ENCODE measurements around the gene EIF2B2. TPM values are rescaled to one million over a fixed set of nuclear protein-coding genes. Genes with fewer than 3 reads are reported as not detected.

The EIF2B2 gene
- total RNA-seq (2014; rRNA removed; shearing (Covaris generic); ENCODE audit: low replicate concordance) = 96.4 and 109 TPM in 2 replicates

GRCh38 chr14:75002392-75003249, at the start of gene EIF2B2:
TSS of gene EIF2B2 (plus strand) at chr14:75002921. CDS start at chr14:75002991, 70 bp downstream.
- peak; percentile 96 for DNase-seq (ENCODE audit: low read depth)
- in situ Hi-C loops (cut with HindIII; ENCODE audit: low pct_unique_long_range_greater_than_20kb, low sequenced_read_pairs) = no loop called here

DNA sequence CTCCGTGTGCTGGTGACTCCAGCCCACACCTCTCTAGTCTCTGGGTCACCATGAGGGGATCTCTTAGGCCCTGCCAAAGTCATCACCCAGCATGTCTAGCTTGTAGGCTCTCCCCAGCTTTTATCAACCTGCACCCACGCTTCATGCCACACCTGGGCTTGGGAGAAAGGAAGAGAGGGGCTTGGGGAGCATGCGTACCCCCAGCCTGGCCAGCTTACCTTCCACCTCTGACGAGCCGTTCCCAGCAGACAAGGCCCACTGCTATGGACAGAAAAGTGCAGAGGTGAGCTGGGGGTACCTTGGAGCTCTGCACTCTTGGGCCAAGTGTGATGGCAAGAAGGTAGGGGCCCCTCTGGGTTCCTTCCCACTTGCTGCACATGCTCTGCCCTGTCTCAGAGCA, 49.0 kb upstream of the EIF2B2 start:
- DNase-seq (ENCODE audit: low read depth) = no peak
- in situ Hi-C loops (cut with HindIII; ENCODE audit: low pct_unique_long_range_greater_than_20kb, low sequenced_read_pairs) = no loop called here

DNA sequence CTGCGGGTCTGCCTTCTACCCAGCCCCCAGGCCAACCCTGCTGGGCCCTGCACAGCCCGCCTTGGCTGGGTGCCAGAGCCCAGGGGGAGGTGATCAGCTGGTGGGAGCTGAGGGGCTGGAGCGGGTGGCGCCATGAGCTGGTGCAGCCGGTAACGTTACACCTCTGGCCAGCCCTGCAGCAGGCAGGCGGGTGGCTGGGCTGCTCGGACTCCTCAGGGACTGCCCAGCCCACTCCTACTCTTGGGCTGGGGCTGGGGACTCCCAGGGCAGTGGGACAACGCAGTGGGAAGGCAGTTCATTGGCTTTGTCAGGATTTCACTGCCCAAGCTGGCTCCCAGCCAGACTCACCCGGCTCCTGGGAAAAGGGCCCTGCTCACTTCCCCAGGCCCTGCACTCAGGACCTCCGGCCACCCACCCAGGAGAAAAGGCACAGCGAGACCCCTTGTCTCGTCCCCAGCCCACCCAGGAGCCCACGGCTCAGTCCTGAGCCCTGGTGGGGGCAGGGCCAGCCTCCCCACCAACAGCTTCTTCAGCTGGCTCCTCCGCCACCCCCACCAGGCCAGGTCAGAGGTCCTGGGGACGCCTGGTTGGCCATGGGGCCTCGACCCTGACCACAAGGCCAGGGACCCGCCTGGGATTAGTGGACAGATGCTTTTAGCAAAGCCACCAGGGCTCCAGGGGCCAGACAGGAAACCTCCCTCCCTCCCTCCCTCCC, 48.3 kb upstream of the EIF2B2 start:
- in situ Hi-C loops (cut with HindIII; ENCODE audit: low pct_unique_long_range_greater_than_20kb, low sequenced_read_pairs) = no loop called here
- DNase-seq (ENCODE audit: low read depth) = no peak

- DNase-seq (ENCODE audit: low read depth) = no peak
- in situ Hi-C loops (cut with HindIII; ENCODE audit: low pct_unique_long_range_greater_than_20kb, low sequenced_read_pairs) = no loop called here
These were observed 47.8 kb upstream of the EIF2B2 start for GRCh38 chr14:74954947-74955228.

DNA sequence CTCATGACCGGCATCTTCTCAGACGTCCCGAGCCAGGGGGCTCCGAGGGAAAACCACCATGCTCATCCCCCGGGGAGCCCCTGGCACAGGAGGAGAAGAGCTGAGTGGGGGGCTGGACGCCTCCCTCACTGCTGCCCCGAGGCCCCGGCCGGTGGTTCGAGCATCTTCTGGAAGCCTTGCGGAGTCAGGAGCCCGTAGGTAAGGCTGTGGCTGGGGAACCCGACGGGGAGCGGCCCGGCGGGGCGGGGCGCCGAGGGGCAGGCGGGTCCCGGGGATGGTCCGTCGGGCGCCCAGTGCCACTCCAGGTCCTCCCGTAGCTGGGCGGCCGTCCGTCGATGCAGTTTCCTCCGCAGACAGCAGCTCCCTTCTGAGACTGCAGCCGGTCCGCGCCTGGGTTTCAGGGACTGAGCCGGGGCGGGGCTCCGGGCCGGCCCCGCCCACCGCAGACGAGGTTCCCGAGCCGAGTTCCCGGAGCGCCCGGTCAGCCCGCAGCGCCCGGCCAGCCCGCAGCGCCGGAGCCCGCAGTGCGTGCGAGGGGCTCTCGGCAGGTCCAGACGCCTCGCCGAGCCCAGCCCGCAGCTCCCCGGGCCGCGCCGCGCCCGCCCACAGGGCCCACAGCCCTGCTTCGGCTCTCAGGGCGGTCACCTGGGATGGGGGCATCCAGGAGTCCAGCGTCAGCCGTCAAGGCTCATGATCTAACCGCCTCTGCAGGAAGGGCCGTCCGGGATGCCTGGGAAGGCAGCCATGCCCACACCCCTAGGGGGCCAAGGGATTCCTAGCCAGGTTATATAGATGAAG, 47.3 kb upstream of the EIF2B2 start, which contains the start of gene PGF:
Gene PGF, minus strand, starts transcription at position 369 of the 798 bp plus-strand sequence. Its CDS starts 355 bp downstream, at position 14.
- DNase-seq (ENCODE audit: low read depth) = peak; percentile 14
- in situ Hi-C loops (cut with HindIII; ENCODE audit: low pct_unique_long_range_greater_than_20kb, low sequenced_read_pairs) = no loop called here

- DNase-seq (ENCODE audit: low read depth) = no peak
- in situ Hi-C loops (cut with HindIII; ENCODE audit: low pct_unique_long_range_greater_than_20kb, low sequenced_read_pairs) = no loop called here
These were observed 46.8 kb upstream of the EIF2B2 start for GRCh38 chr14:74956027-74956279.

DNA sequence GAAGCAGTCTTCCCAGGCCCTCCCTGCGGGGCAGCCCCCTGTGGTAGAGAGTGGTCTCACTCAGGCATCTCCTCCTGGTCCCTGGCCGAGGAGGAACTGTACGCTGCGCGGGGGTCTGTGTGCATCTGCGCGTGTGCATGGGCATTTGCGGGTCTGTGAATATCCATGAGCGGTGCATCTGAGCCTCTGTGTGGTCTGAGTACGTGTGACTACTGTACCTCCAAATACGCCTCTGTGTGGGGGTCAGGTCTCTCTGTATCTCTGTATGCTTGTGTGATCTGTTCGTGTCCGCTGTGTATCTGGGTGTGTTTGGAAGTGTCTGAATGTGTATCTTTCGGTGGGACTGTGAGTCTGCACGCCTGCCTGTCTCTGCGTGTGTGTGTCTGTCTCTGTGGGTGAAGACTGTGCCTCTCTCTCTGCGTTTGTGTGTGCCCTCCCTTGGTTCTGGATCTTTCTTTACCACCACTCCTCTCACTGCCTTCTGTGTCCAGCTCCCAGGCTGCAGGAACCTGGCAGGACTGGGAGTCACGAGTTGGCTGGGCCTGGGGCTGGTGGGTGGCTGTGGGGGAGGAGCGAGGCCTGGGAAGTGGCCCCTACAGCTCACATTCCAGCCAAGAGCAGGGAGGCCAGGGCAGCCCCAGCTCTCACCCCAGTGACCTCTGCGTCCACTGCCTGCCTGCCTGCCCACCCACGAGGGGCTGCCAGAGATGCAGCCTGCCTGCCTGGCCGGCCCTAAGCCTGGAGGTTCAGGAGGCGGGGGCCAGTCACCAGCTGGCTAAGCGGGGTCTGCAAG, 46.2 kb upstream of the EIF2B2 start:
- no peak for DNase-seq (ENCODE audit: low read depth)
- in situ Hi-C loops (cut with HindIII; ENCODE audit: low pct_unique_long_range_greater_than_20kb, low sequenced_read_pairs) = no loop called here

- in situ Hi-C loops (cut with HindIII; ENCODE audit: low pct_unique_long_range_greater_than_20kb, low sequenced_read_pairs) = no loop called here
- no peak for DNase-seq (ENCODE audit: low read depth)
These were observed 43.0 kb upstream of the EIF2B2 start for GRCh38 chr14:74959596-74960180.

DNA sequence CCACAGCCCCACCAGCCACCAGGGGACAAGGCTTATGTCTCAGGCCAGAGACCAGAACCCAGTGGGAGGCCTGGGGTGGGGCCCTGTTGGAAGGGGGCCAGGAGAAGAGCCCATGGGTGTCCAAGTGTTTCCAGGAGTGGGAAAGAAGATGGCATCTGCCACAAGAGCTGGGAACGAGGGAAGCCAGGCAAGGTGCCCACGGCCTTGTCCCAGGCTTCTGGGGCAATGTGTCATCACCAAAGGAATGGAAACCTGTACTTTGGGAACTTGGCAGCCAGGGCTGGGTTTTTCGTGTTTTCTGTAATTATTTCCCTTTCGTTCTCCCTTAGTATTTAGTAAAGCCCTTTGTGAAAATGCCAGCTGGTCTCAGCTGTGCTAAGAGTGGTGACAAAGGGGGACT, 42.0 kb upstream of the EIF2B2 start:
- in situ Hi-C loops (cut with HindIII; ENCODE audit: low pct_unique_long_range_greater_than_20kb, low sequenced_read_pairs) = no loop called here
- no peak for DNase-seq (ENCODE audit: low read depth)

DNA sequence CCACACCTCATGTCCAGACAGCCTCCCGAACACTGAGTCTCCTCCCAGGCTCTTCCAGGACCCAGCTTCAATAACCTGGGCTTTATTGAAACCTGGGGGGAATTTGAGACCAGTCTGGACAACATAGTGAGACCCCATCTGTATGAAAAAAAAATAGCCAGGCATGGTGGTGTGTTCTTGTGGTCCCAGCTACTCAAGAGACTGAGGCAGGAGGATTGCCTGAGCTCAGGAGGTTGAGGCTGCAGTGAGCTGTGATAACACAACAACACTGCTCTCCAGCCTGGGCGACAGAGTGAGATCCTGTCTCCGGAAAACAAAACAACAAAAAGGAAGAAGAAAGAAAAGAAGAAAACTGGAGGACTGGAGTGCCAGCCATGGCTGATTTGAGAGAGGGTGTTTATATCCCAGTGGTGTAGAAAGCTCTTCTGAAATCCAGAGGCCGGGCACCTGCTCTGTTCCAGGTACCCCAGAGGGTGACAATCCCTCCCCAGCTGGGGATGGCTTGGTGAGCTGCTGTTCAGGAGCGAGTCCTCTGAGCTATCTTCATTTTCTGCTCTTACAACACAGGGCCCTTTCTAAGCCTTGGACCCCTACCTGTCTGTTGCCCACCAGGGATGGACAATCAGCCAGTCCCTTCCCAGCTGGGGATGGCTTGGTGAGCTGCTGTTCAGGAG, 41.3 kb upstream of the EIF2B2 start:
- in situ Hi-C loops (cut with HindIII; ENCODE audit: low pct_unique_long_range_greater_than_20kb, low sequenced_read_pairs) = no loop called here

GRCh38 chr14:74962046-74962445, 40.7 kb upstream of the EIF2B2 start:
- in situ Hi-C loops (cut with HindIII; ENCODE audit: low pct_unique_long_range_greater_than_20kb, low sequenced_read_pairs) = no loop called here
- no peak for DNase-seq (ENCODE audit: low read depth)

More for the DNA sequence above, 41.3 kb upstream of the EIF2B2 start:
- DNase-seq (ENCODE audit: low read depth) = no peak

GRCh38 chr14:74962493-74962892, 40.2 kb upstream of the EIF2B2 start:
- in situ Hi-C loops (cut with HindIII; ENCODE audit: low pct_unique_long_range_greater_than_20kb, low sequenced_read_pairs) = no loop called here
- no peak for DNase-seq (ENCODE audit: low read depth)

DNA sequence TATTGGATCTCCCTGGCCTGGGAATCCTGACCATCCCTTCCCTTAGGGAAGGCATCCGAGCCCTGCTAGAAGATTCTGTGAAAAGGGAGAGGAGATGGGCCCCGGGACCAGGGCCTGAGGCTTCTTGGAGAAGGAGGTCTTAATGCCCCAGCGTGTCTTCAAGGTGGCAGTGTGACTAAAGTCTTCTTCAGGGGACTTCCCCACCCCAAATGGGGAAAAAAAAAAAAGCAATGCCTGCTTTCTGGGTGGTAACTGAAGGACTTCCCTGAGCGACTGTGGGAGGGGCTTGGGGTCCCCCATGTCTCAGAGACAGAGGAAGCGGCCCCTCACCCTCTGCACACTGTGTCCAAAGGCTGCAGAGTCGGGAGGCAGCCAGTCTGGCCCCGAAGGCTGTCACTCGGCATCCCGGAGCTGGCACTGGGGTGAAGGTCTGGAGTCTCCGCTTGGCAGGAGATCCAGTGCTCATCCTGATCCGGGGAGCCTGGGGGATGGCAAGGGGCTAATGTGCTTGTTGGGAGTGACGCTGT, 39.5 kb upstream of the EIF2B2 start:
- DNase-seq (ENCODE audit: low read depth) = no peak
- in situ Hi-C loops (cut with HindIII; ENCODE audit: low pct_unique_long_range_greater_than_20kb, low sequenced_read_pairs) = no loop called here

- in situ Hi-C loops (cut with HindIII; ENCODE audit: low pct_unique_long_range_greater_than_20kb, low sequenced_read_pairs) = no loop called here
These were observed 38.9 kb upstream of the EIF2B2 start for GRCh38 chr14:74963705-74964271.

GRCh38 chr14:74964787-74965485, 37.8 kb upstream of the EIF2B2 start:
- no peak for DNase-seq (ENCODE audit: low read depth)
- in situ Hi-C loops (cut with HindIII; ENCODE audit: low pct_unique_long_range_greater_than_20kb, low sequenced_read_pairs) = no loop called here

More at GRCh38 chr14:74963705-74964271, 38.9 kb upstream of the EIF2B2 start:
- no peak for DNase-seq (ENCODE audit: low read depth)

DNA sequence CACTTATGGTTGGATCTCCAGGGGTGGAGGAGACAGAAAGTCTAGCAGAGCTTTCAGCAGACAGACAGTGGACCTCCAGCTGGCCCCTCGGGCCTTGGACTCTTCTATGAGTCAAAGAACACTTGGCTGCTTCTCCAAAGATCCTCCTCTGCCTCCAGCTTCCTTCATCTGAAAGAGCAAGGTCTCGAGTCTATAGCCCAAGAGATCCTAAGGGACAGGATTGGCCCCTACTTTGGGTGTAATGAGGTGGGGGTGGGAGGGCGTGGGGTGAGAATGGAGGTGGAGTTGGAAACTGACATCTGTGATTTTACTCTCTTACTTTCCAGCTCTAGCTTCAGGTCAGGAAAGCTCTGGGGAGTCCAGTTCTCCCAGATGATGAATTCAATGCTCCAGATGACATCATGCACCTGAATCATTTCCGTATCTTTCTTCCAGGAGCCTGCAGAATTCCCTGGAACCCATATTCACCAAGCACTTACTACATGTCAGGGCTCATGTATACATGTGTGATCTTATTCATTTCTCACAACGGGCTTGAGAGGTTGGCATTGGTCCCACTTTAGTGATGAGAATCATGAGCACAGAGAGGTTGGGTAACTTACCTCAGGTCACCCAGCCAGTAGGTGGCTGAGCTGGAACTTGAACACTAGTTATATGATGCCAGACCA, 37.1 kb upstream of the EIF2B2 start:
- DNase-seq (ENCODE audit: low read depth) = no peak
- in situ Hi-C loops (cut with HindIII; ENCODE audit: low pct_unique_long_range_greater_than_20kb, low sequenced_read_pairs) = no loop called here

Data from Caki2 (cell line).